HUES48 (cell line): Measurements from ENCODE around the gene RBMX.
"Not testable (repeated sequence)": the region's sequence is repeated elsewhere in the genome, so short reads cannot be mapped to it uniquely, and the experiment has no call there.

Source experiments
- H3K27ac ChIP-seq: one replicate; pipeline ENCODE4 v1.7.0; 2013; ENCODE audit warnings: low read depth, low read length, inconsistent platforms
- H3K27me3 ChIP-seq: 2 replicates; pipeline ENCODE4 v1.6.1; 2013; ENCODE audit warnings: mild to moderate bottlenecking, low read length; ENCODE audit not compliant: control insufficient read depth, insufficient read depth
- H3K36me3 ChIP-seq: 2 replicates; pipeline ENCODE4 v1.6.1; 2013; ENCODE audit warnings: low read length; ENCODE audit not compliant: control insufficient read depth, insufficient read depth
- H3K4me1 ChIP-seq: 2 replicates; pipeline ENCODE4 v1.6.1; 2013; ENCODE audit warnings: mild to moderate bottlenecking, low read length; ENCODE audit not compliant: control insufficient read depth, insufficient read depth
- H3K4me3 ChIP-seq: 2 replicates; pipeline ENCODE4 v1.5.1; 2013; ENCODE audit warnings: mild to moderate bottlenecking, low read depth, low read length
- H3K9ac ChIP-seq: 2 replicates; pipeline ENCODE4 v1.6.1; 2013; ENCODE audit warnings: mild to moderate bottlenecking, low read depth, low read length, moderate library complexity
- H3K9me3 ChIP-seq: 2 replicates; pipeline ENCODE4 v1.6.1; 2013; ENCODE audit warnings: low read length; ENCODE audit not compliant: control insufficient read depth, insufficient read depth

The RBMX gene

GRCh38 chrX:136878423-136878822 is 2.1 kb downstream of the RBMX start:
- peaks cover 11% of the 10 kb centered on the region; the same call in 1 of the 2 replicates for H3K4me1 ChIP-seq
- H3K27ac ChIP-seq: no peak overlapping the region
- no peaks in the 10 kb centered on the region for H3K27me3 ChIP-seq
- peaks cover 66% of the 10 kb centered on the region for H3K36me3 ChIP-seq
- peak overlapping the region; percentile 99 for H3K9ac ChIP-seq
- peak overlapping the region; percentile 99 for H3K4me3 ChIP-seq
- no peaks in the 10 kb centered on the region for H3K9me3 ChIP-seq

- not testable (repeated sequence) for H3K9me3 ChIP-seq, H3K9ac ChIP-seq, H3K27me3 ChIP-seq, H3K4me3 ChIP-seq, H3K4me1 ChIP-seq, H3K27ac ChIP-seq
- H3K36me3 ChIP-seq: peaks cover 98% of the 10 kb centered on the region
Observed at GRCh38 chrX:136874114-136874513, 6.4 kb downstream of the RBMX start.

GRCh38 chrX:136873210-136873609 is 7.3 kb downstream of the RBMX start:
- H3K36me3 ChIP-seq: peaks cover 99% of the 10 kb centered on the region
- not testable (repeated sequence) for H3K27me3 ChIP-seq

GRCh38 chrX:136872091-136872700 is 8.3 kb downstream of the RBMX start:
- H3K9me3 ChIP-seq: no peaks in the 10 kb centered on the region
- H3K4me1 ChIP-seq: no peaks in the 10 kb centered on the region
- no peaks in the 10 kb centered on the region for H3K27me3 ChIP-seq
- peaks cover 99% of the 10 kb centered on the region for H3K36me3 ChIP-seq
- H3K4me3 ChIP-seq: no peak overlapping the region
- no peak overlapping the region for H3K9ac ChIP-seq
- no peak overlapping the region for H3K27ac ChIP-seq

More at GRCh38 chrX:136873210-136873609, 7.3 kb downstream of the RBMX start:
- H3K4me1 ChIP-seq, H3K9me3 ChIP-seq, H3K4me3 ChIP-seq, H3K27ac ChIP-seq, H3K9ac ChIP-seq: not testable (repeated sequence)

- no peaks in the 10 kb centered on the region for H3K9me3 ChIP-seq
- no peak overlapping the region for H3K4me3 ChIP-seq
- no peaks in the 10 kb centered on the region for H3K4me1 ChIP-seq
- H3K9ac ChIP-seq: no peak overlapping the region
- H3K36me3 ChIP-seq: peaks cover 96% of the 10 kb centered on the region
- no peak overlapping the region for H3K27ac ChIP-seq
- no peaks in the 10 kb centered on the region for H3K27me3 ChIP-seq
Observed at GRCh38 chrX:136870064-136870463, 10.5 kb downstream of the RBMX start.

- Histone ChIP-seq H3K4me1 (no peaks in the 10 kb centered on the region), H3K9ac (no peak overlapping the region), H3K27ac (no peak overlapping the region), H3K36me3 (peaks cover 91% of the 10 kb centered on the region), H3K27me3 (no peaks in the 10 kb centered on the region), H3K4me3 (no peak overlapping the region), H3K9me3 (no peaks in the 10 kb centered on the region)
Observed at GRCh38 chrX:136868283-136869055, 12.1 kb downstream of the RBMX start.

- Histone ChIP-seq H3K27me3 (no peaks in the 10 kb centered on the region), H3K27ac (no peak overlapping the region), H3K9ac (no peak overlapping the region), H3K9me3 (no peaks in the 10 kb centered on the region), H3K4me3 (no peak overlapping the region), H3K36me3 (peaks cover 91% of the 10 kb centered on the region), H3K4me1 (no peaks in the 10 kb centered on the region)
Observed at GRCh38 chrX:136867518-136867917, 13.0 kb downstream of the RBMX start.

GRCh38 chrX:136867096-136867491 is 13.4 kb downstream of the RBMX start:
- H3K4me3 ChIP-seq: no peak overlapping the region
- H3K27me3 ChIP-seq: no peaks in the 10 kb centered on the region
- no peak overlapping the region for H3K9ac ChIP-seq
- H3K4me1 ChIP-seq: no peaks in the 10 kb centered on the region
- H3K9me3 ChIP-seq: no peaks in the 10 kb centered on the region
- no peak overlapping the region for H3K27ac ChIP-seq
- H3K36me3 ChIP-seq: peaks cover 90% of the 10 kb centered on the region

GRCh38 chrX:136866337-136867095 is 14.0 kb downstream of the RBMX start:
- H3K9ac ChIP-seq: no peak overlapping the region
- no peak overlapping the region for H3K4me3 ChIP-seq
- H3K27me3 ChIP-seq: no peaks in the 10 kb centered on the region
- no peaks in the 10 kb centered on the region for H3K9me3 ChIP-seq
- H3K36me3 ChIP-seq: peaks cover 90% of the 10 kb centered on the region
- H3K27ac ChIP-seq: no peak overlapping the region
- H3K4me1 ChIP-seq: no peaks in the 10 kb centered on the region

GRCh38 chrX:136865270-136866158 is 15.0 kb downstream of the RBMX start:
- H3K9me3 ChIP-seq: no peaks in the 10 kb centered on the region
- H3K4me3 ChIP-seq: no peak overlapping the region
- H3K27ac ChIP-seq: no peak overlapping the region
- no peaks in the 10 kb centered on the region for H3K4me1 ChIP-seq
- peaks cover 90% of the 10 kb centered on the region for H3K36me3 ChIP-seq
- H3K27me3 ChIP-seq: no peaks in the 10 kb centered on the region
- H3K9ac ChIP-seq: no peak overlapping the region
